GM06990 (cell line): ENCODE data around the gene CACNA1E.

ENCODE experiments used
- DNase-seq: peaks from one replicate; pipeline ENCODE4 v3.0.0-alpha.2; 2011; ENCODE audit not compliant: insufficient read length; ENCODE audit errors: extremely low read depth
- H3K27me3 ChIP-seq: replicated peaks from 2 replicates; pipeline ENCODE4 v1.6.0; 2011; ENCODE audit warnings: low read length; ENCODE audit not compliant: control insufficient read depth, insufficient read depth
- H3K36me3 ChIP-seq: 2 replicates; pipeline ENCODE4 v1.5.1; 2011; ENCODE audit warnings: low read length; ENCODE audit not compliant: control insufficient read depth, insufficient read depth
- H3K4me3 ChIP-seq: replicated peaks from 2 replicates; pipeline ENCODE4 v1.5.1; 2011; ENCODE audit warnings: low read depth, mild to moderate bottlenecking, control low read depth, low read length
- CTCF ChIP-seq: IDR thresholded peaks from 2 replicates; pipeline ENCODE4 v1.5.1; 2011; ENCODE audit warnings: low read length, control low read depth, mild to moderate bottlenecking, inconsistent platforms; ENCODE audit not compliant: insufficient read depth, poor library complexity, severe bottlenecking

CACNA1E gene

GRCh38 chr1:181743878-181744312 lies 260.6 kb downstream of the CACNA1E start:
- no peak overlapping the region for H3K4me3 ChIP-seq
- H3K36me3 ChIP-seq = peaks cover 1% of the 10 kb centered on the region; the same call in 1 of the 2 replicates
- TF ChIP-seq CTCF = no peak
- no peaks in the 10 kb centered on the region for H3K27me3 ChIP-seq
- no peak for DNase-seq

DNA sequence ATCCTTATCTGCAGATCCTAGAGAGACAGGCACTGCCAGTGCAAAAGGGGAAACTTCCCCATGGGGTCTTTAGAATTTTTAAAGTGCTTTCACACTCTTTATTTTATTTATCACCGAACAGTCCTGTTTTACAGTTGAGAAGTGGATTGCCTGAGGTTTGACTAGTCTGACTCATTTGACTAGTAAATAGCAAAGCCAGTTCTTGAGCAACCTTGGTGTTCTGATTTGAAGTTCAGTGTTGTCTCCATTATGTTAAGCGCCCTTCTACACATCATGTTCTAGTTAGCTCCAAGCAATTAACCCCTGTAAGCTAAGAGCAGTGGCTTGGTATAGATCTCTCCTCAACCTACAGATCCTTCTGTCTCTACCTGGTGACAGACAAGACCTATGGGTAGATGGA lies 262.9 kb downstream of the CACNA1E start:
- no peak overlapping the region for H3K4me3 ChIP-seq
- no peaks in the 10 kb centered on the region for H3K27me3 ChIP-seq
- TF ChIP-seq CTCF = no peak
- peaks cover 1% of the 10 kb centered on the region; the same call in 1 of the 2 replicates for H3K36me3 ChIP-seq
- DNase-seq = no peak

- DNase-seq = no peak
- TF ChIP-seq CTCF = no peak
- Histone ChIP-seq H3K27me3 (no peaks in the 10 kb centered on the region), H3K4me3 (no peak overlapping the region), H3K36me3 (no peaks in the 10 kb centered on the region; the same call in 1 of the 2 replicates)
Observed at GRCh38 chr1:181748013-181748412, 264.7 kb downstream of the CACNA1E start.

DNA sequence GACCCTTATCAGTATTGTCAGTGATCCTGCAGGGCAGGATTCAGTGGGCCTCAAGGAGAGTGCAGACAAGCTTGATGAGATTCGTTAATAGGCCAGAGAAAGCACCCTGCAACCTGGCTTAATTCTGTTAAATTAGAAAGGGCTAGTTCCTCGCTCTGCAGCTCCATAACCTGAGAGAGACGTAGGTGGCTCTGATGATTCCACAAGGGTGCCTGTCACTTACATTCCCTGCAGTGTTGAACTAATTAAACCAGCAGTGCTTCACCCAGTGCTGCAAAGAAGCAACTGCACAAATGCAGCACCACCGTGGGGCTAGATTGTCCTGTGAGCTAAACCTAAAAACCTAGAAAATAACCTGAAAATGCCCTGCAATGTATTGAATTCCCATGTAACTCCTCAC lies 270.8 kb downstream of the CACNA1E start:
- Histone ChIP-seq H3K36me3 (peaks cover 4% of the 10 kb centered on the region; the same call in 1 of the 2 replicates), H3K27me3 (no peaks in the 10 kb centered on the region), H3K4me3 (no peak overlapping the region)
- DNase-seq = no peak
- no peak for TF ChIP-seq CTCF

GRCh38 chr1:181759481-181759880 lies 276.2 kb downstream of the CACNA1E start:
- Histone ChIP-seq H3K4me3 (no peak overlapping the region), H3K36me3 (peaks cover 4% of the 10 kb centered on the region), H3K27me3 (no peaks in the 10 kb centered on the region)
- DNase-seq = no peak
- TF ChIP-seq CTCF = no peak

DNA sequence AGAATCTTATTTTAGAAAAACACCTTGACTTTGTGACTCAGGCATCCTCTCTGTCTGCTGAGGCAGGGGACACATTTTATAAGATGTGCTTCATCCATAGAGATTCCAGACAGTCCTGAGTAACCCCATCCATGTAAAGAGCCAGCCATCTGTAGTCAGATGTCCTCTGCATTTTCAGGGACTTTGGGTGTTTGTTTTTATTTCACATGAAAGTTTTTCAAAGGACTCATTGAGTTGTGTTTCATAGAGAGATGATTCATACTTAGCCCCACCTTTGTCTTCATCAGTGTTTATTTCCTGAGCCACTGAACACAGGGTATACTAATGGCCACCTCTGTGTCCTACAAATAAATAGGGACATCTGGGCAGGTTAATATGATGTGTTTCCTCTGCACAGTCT lies 280.4 kb downstream of the CACNA1E start:
- TF ChIP-seq CTCF = no peak
- H3K36me3 ChIP-seq = peaks cover 5% of the 10 kb centered on the region
- no peaks in the 10 kb centered on the region for H3K27me3 ChIP-seq
- DNase-seq = no peak
- no peak overlapping the region for H3K4me3 ChIP-seq
